OCI-LY1 (cell line): ENCODE measurements around the gene TLE7.

Experiments used
- H2AFZ ChIP-seq: fragments of 200-600 bp; sonication (generic), shearing (Covaris generic); 2 replicates; pipeline ENCODE4 v1.6.0; 2014; ENCODE audit warnings: antibody characterized with exemption, mild to moderate bottlenecking, low read length
- H3F3A ChIP-seq: fragments of 200-600 bp; sonication (generic), shearing (Covaris generic); 2 replicates; pipeline ENCODE4 v1.6.0; 2014; ENCODE audit warnings: mild to moderate bottlenecking, antibody characterized with exemption, low read length, moderate library complexity; ENCODE audit not compliant: insufficient read depth
- H3K27ac ChIP-seq: fragments of 200-600 bp; sonication (generic); 2 replicates; pipeline ENCODE4 v1.5.1; 2014; ENCODE audit warnings: low read length, mixed run types, mild to moderate bottlenecking, low read depth; ENCODE audit not compliant: poor library complexity, severe bottlenecking
- H3K27me3 ChIP-seq: fragments of 200-600 bp; sonication (generic); 2 replicates; pipeline ENCODE4 v1.6.0; 2014; ENCODE audit warnings: antibody characterized with exemption, mild to moderate bottlenecking, low read length, moderate library complexity; ENCODE audit not compliant: insufficient read depth
- H3K36me3 ChIP-seq: fragments of 200-600 bp; sonication (generic); 2 replicates; pipeline ENCODE4 v1.6.1; 2014; ENCODE audit warnings: mild to moderate bottlenecking, antibody characterized with exemption, low read length, moderate library complexity, mixed read lengths; ENCODE audit not compliant: insufficient read depth
- H3K4me1 ChIP-seq: fragments of 200-600 bp; sonication (generic); 2 replicates; pipeline ENCODE4 v1.5.1; 2014; ENCODE audit warnings: mild to moderate bottlenecking, low read length, moderate library complexity; ENCODE audit not compliant: insufficient read depth, severe bottlenecking
- H3K4me2 ChIP-seq: fragments of 200-600 bp; sonication (generic), shearing (Covaris generic); 2 replicates; pipeline ENCODE4 v1.6.1; 2014; ENCODE audit warnings: low read length
- H3K4me3 ChIP-seq: fragments of 200-600 bp; sonication (generic); 2 replicates; pipeline ENCODE4 v1.5.1; 2014; ENCODE audit warnings: low read length, low read depth, mild to moderate bottlenecking, mixed read lengths; ENCODE audit not compliant: poor library complexity, severe bottlenecking
- H3K79me2 ChIP-seq: fragments of 200-600 bp; shearing (Covaris generic); 2 replicates; pipeline ENCODE4 v1.6.1; 2016; ENCODE audit warnings: mixed run types, low read length, mixed read lengths; ENCODE audit not compliant: insufficient read depth
- H3K9ac ChIP-seq: fragments of 200-600 bp; sonication (generic), shearing (Covaris generic); 2 replicates; pipeline ENCODE4 v1.6.1; 2014; ENCODE audit warnings: mild to moderate bottlenecking, low read length, mixed read lengths
- H3K9me2 ChIP-seq: fragments of 200-600 bp; sonication (generic), shearing (Covaris generic); 2 replicates; pipeline ENCODE4 v1.6.1; 2014; ENCODE audit warnings: low read depth, mild to moderate bottlenecking, low read length, mixed read lengths
- H3K9me3 ChIP-seq: fragments of 200-600 bp; shearing (Covaris generic); 2 replicates; pipeline ENCODE4 v1.6.1; 2014; ENCODE audit warnings: low read length, mixed read lengths
- H4K20me1 ChIP-seq: fragments of 200-600 bp; sonication (generic), shearing (Covaris generic); 2 replicates; pipeline ENCODE4 v1.6.0; 2016; ENCODE audit warnings: mild to moderate bottlenecking, low read length; ENCODE audit not compliant: insufficient read depth
- EZH2 ChIP-seq: fragments of 200-600 bp; sonication (generic), shearing (Covaris generic); IDR thresholded peaks from 2 replicates; pipeline ENCODE4 v1.8.0; 2017; ENCODE audit warnings: borderline replicate concordance, mixed run types, mild to moderate bottlenecking, antibody characterized with exemption, low read length, moderate library complexity, mixed read lengths
- TF ChIP-seq, protein P1 (sequence below): fragments of 200-600 bp; sonication (generic), shearing (Covaris generic); IDR thresholded peaks from 2 replicates; pipeline ENCODE4 v1.5.1; 2017; ENCODE audit warnings: mild to moderate bottlenecking, antibody characterized with exemption, low read length, moderate library complexity, mixed read lengths

The TLE7 gene

DNA sequence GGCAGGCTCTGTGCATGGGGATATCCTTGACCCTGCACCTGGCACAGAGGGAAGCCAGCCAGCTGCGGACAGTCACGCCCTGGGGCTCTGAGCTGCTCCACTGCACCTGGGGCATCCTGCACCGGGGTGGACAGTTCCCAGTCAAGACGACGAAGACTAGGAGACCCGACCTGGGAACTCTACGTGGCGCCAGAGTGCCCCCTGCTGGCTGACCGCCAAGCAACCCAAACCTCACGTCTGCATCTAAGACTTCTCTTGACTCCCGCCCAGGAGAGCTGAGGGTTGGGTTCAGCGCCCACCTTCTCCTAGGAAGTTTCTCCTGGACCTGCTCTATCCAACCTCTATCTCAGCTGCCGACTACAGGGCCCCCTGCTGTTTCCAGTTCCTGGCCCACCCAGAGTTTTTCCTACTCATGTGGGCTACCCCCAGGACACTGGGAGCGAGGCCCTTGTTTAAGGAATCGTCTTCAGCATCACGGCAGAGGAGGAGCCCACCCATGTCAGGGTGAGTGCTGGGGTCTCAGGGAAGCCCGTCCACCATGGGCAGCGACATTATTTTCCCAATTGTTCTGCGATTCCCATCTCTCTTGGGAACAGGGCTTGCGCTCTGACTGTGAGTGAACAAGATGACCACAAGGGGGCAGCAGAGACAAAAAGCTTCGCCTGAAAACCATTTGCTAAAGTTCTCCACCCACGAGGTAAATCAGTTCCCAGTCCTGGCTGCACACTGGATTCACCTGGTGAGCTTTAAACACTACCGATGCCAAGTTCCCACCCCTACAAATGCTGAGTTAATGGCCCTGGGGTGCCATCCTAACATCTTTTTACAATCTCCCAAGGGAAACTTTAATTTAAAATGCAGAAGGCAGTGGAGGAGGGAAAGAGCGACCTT is 29.3 kb downstream of the TLE7 start:
- Histone ChIP-seq H3K79me2 (no peaks in the 10 kb centered on the region), H3K4me1 (no peaks in the 10 kb centered on the region), H3K27ac (no peak overlapping the region), H2AFZ (no peak overlapping the region), H3K4me3 (no peak overlapping the region), H3F3A (no peaks in the 10 kb centered on the region), H4K20me1 (no peaks in the 10 kb centered on the region), H3K9me2 (no peaks in the 10 kb centered on the region), H3K4me2 (no peak overlapping the region), H3K9ac (no peak overlapping the region), H3K9me3 (no peaks in the 10 kb centered on the region), H3K36me3 (no peaks in the 10 kb centered on the region), H3K27me3 (no peaks in the 10 kb centered on the region)
- TF ChIP-seq, protein P1, sequence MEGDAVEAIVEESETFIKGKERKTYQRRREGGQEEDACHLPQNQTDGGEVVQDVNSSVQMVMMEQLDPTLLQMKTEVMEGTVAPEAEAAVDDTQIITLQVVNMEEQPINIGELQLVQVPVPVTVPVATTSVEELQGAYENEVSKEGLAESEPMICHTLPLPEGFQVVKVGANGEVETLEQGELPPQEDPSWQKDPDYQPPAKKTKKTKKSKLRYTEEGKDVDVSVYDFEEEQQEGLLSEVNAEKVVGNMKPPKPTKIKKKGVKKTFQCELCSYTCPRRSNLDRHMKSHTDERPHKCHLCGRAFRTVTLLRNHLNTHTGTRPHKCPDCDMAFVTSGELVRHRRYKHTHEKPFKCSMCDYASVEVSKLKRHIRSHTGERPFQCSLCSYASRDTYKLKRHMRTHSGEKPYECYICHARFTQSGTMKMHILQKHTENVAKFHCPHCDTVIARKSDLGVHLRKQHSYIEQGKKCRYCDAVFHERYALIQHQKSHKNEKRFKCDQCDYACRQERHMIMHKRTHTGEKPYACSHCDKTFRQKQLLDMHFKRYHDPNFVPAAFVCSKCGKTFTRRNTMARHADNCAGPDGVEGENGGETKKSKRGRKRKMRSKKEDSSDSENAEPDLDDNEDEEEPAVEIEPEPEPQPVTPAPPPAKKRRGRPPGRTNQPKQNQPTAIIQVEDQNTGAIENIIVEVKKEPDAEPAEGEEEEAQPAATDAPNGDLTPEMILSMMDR, result peak; percentile 90
- no peak for TF ChIP-seq EZH2

DNA sequence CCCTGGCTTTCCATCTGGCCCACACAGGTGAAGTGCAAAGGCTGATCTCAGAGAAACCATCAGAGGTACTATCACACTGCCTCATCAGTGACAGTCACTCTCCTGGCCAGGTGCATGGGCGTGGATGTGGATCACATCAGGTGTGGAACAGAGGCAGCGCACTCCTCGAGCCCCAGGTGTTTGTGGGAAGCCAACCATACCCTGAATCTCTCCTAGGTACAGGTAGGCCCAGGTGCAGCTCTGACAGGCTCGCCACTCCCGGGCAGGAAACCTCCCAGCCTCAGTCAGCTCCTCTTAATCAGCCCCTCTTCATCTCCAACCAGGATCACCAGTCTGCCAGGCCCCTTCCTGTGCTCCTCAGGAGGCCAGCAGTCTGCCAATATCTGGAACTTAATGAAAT is 31.7 kb downstream of the TLE7 start:
- Histone ChIP-seq H2AFZ (no peak overlapping the region), H3K4me3 (no peak overlapping the region), H3K79me2 (no peaks in the 10 kb centered on the region), H3K9me3 (no peaks in the 10 kb centered on the region), H3K4me1 (no peaks in the 10 kb centered on the region), H3K9ac (no peak overlapping the region), H3K9me2 (no peaks in the 10 kb centered on the region), H3F3A (no peaks in the 10 kb centered on the region), H3K27me3 (no peaks in the 10 kb centered on the region; the same call in 1 of the 2 replicates), H4K20me1 (no peaks in the 10 kb centered on the region), H3K27ac (no peak overlapping the region), H3K4me2 (no peak overlapping the region), H3K36me3 (no peaks in the 10 kb centered on the region)
- no peak for TF ChIP-seq EZH2
- TF ChIP-seq, protein P1, result no peak

DNA sequence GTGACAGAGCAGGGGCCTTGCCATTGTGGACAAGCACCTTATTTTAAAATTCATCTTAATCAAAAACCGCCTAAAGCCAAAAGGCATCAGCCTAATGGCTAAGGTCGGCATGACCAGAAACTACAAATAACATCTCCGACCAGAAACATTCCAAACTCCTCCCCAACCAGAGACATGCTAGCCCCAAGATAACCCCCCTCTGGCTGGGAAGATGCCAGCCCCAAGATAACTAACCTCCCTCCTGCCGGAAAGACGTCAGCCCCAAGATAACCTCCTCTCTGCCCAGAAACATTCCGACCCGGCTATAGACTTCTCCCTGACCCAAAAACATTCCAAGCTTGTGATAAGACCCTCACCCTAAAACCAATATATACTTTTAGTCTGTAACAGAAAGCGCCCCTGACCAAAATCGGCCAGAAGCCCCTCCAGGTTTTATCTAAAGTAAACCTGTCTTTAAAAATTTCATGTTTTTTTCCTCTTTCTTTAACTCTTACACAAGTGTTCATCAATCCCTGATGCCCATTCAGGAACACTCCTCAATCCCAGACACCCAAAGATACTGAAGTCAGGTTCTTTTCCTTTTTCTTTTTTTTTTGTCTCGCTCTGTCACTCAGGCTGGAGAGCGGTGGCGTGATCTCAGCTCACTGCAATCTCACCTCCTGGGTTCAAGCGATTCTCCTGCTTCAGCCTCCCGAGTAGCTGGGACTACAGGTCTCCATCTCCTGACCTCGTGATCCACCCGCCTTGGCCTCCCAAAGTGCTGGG is 32.7 kb downstream of the TLE7 start:
- no peaks in the 10 kb centered on the region for H3K79me2 ChIP-seq
- H3K36me3 ChIP-seq, result no peaks in the 10 kb centered on the region
- no peak for TF ChIP-seq EZH2
- TF ChIP-seq, protein P1, result no peak
- H3K9ac ChIP-seq, result no peak overlapping the region
- no peak overlapping the region for H3K27ac ChIP-seq
- H3K9me3 ChIP-seq, result no peaks in the 10 kb centered on the region
- H3K4me1 ChIP-seq, result no peaks in the 10 kb centered on the region
- no peaks in the 10 kb centered on the region for H3F3A ChIP-seq
- no peaks in the 10 kb centered on the region for H4K20me1 ChIP-seq
- H3K4me3 ChIP-seq, result no peak overlapping the region
- no peak overlapping the region for H2AFZ ChIP-seq
- H3K27me3 ChIP-seq, result no peaks in the 10 kb centered on the region; the same call in 1 of the 2 replicates
- no peak overlapping the region for H3K4me2 ChIP-seq
- H3K9me2 ChIP-seq, result no peaks in the 10 kb centered on the region
